Neural cell (in vitro differentiated cells): Measurements from ENCODE around the gene TEX101. TPM values are rescaled to one million over a fixed set of nuclear protein-coding genes. Genes with fewer than 3 reads are reported as not detected.
"Not testable (repeated sequence)": the region's sequence is repeated elsewhere in the genome, so short reads cannot be mapped to it uniquely, and the experiment has no call there.

Experiments used
- H2AFZ ChIP-seq: fragments of 200-600, 300-800 bp; sonication (generic), shearing (Covaris generic); 2 replicates; pipeline ENCODE4 v1.6.0; 2014; ENCODE audit warnings: low read depth, mild to moderate bottlenecking, antibody characterized with exemption, low read length, moderate library complexity
- H3F3A ChIP-seq: fragments of 200-600 bp; shearing (Covaris generic); 2 replicates; pipeline ENCODE4 v1.6.1; 2016; ENCODE audit warnings: mild to moderate bottlenecking, moderate library complexity, mixed read lengths, antibody characterized with exemption, low read length; ENCODE audit not compliant: insufficient read depth, poor library complexity, severe bottlenecking
- H3K27ac ChIP-seq: fragments of 200-600, 300-800 bp; sonication (generic), shearing (Covaris generic); 2 replicates; pipeline ENCODE4 v1.5.1; 2014; ENCODE audit warnings: mild to moderate bottlenecking, low read length, moderate library complexity
- H3K27me3 ChIP-seq: fragments of 300-800, 200-600 bp; sonication (generic), shearing (Covaris generic); 2 replicates; pipeline ENCODE4 v1.6.0; 2014; ENCODE audit warnings: mild to moderate bottlenecking, low read depth, low read length, moderate library complexity; ENCODE audit not compliant: insufficient read depth
- H3K36me3 ChIP-seq: fragments of 300-800, 200-600 bp; sonication (generic), shearing (Covaris generic); 2 replicates; pipeline ENCODE4 v1.5.1; 2014; ENCODE audit warnings: mild to moderate bottlenecking, antibody characterized with exemption, low read length, moderate library complexity; ENCODE audit not compliant: insufficient read depth
- H3K4me2 ChIP-seq: fragments of 300-800, 200-600 bp; sonication (generic), shearing (Covaris generic); 2 replicates; pipeline ENCODE4 v1.6.0; 2014; ENCODE audit warnings: mild to moderate bottlenecking, low read length
- H3K4me3 ChIP-seq: fragments of 300-800, 200-600 bp; sonication (generic), shearing (Covaris generic); 2 replicates; pipeline ENCODE4 v1.5.1; 2014; ENCODE audit warnings: mild to moderate bottlenecking, low read length, moderate library complexity
- H3K79me2 ChIP-seq: fragments of 200-600 bp; shearing (Covaris generic); replicated peaks from 2 replicates; pipeline ENCODE4 v1.6.0; 2014; ENCODE audit warnings: mild to moderate bottlenecking, low read length, moderate library complexity; ENCODE audit not compliant: insufficient read depth
- H3K9ac ChIP-seq: fragments of 300-800, 200-600 bp; sonication (generic), shearing (Covaris generic); 2 replicates; pipeline ENCODE4 v1.6.1; 2016; ENCODE audit warnings: mild to moderate bottlenecking, low read length, mixed read lengths
- H3K9me2 ChIP-seq: fragments of 200-600 bp; shearing (Covaris generic); 2 replicates; pipeline ENCODE4 v1.6.1; 2016; ENCODE audit warnings: mild to moderate bottlenecking, low read length, mixed read lengths; ENCODE audit not compliant: insufficient read depth
- H3K9me3 ChIP-seq: fragments of 200-600, 300-800 bp; sonication (generic), shearing (Covaris generic); 2 replicates; pipeline ENCODE4 v1.6.1; 2016; ENCODE audit warnings: mild to moderate bottlenecking, mixed run types, low read length, moderate library complexity, mixed read lengths
- H4K20me1 ChIP-seq: fragments of 200-600 bp; shearing (Covaris generic); 2 replicates; pipeline ENCODE4 v1.6.1; 2016; ENCODE audit warnings: mild to moderate bottlenecking, mixed run types; ENCODE audit not compliant: insufficient read depth
- CTCF ChIP-seq: fragments of 450-650 bp; IDR thresholded peaks from 2 replicates; pipeline ENCODE4 v1.5.1; 2014; ENCODE audit warnings: antibody characterized with exemption, mild to moderate bottlenecking, moderate library complexity; ENCODE audit not compliant: poor library complexity, severe bottlenecking
- EP300 ChIP-seq: fragments of 450-650 bp; conservative IDR thresholded peaks from 2 replicates; pipeline ENCODE4 v1.6.1; 2014; ENCODE audit warnings: antibody characterized with exemption, mild to moderate bottlenecking, moderate library complexity; ENCODE audit not compliant: poor library complexity, severe bottlenecking
- EZH2 ChIP-seq: fragments of 200-600, 300-800 bp; shearing (Covaris generic), sonication (generic); IDR thresholded peaks from 2 replicates; pipeline ENCODE4 v1.6.1; 2014; ENCODE audit warnings: antibody characterized with exemption, low read length, borderline replicate concordance, mild to moderate bottlenecking; ENCODE audit not compliant: insufficient read depth, poor library complexity, severe bottlenecking
- MXI1 ChIP-seq: fragments of 450-650 bp; conservative IDR thresholded peaks from 2 replicates; pipeline ENCODE4 v1.6.1; 2014; ENCODE audit warnings: antibody characterized with exemption, mild to moderate bottlenecking; ENCODE audit not compliant: poor library complexity, severe bottlenecking
- POLR2AphosphoS5 ChIP-seq: IDR thresholded peaks from 2 replicates; pipeline ENCODE4 v1.6.1; 2012
- RAD21 ChIP-seq: fragments of 450-650 bp; conservative IDR thresholded peaks from 2 replicates; pipeline ENCODE4 v1.6.1; 2014; ENCODE audit warnings: antibody characterized with exemption, mild to moderate bottlenecking, moderate library complexity
- REST ChIP-seq: IDR thresholded peaks from 2 replicates; pipeline ENCODE4 v1.6.1; 2012; ENCODE audit warnings: borderline replicate concordance
- SMC3 ChIP-seq: fragments of 450-650 bp; conservative IDR thresholded peaks from 2 replicates; pipeline ENCODE4 v1.6.1; 2014; ENCODE audit warnings: antibody characterized with exemption, mild to moderate bottlenecking, moderate library complexity; ENCODE audit not compliant: poor library complexity
- TAF1 ChIP-seq: IDR thresholded peaks from 2 replicates; pipeline ENCODE4 v1.6.1; 2012; ENCODE audit warnings: low read depth
- polyA plus RNA-seq: library from polyadenylated mRNA; depleted of rRNA; stranded (reverse); fragments of >200 nt; gene quantifications from 2 replicates; pipeline ENCODE4 v1.2.3, GENCODE V29; 2014

Gene TEX101
- polyA plus RNA-seq, 1 donor from 2014 or later = not detected

GRCh38 chr19:43380771-43381386 is 33.8 kb upstream of the TEX101 start:
- Histone ChIP-seq H3K4me3 (no peak overlapping the region), H4K20me1 (no peaks in the 10 kb centered on the region), H2AFZ (no peak overlapping the region), H3K36me3 (no peaks in the 10 kb centered on the region), H3K9me3 (no peaks in the 10 kb centered on the region), H3K27ac (no peak overlapping the region), H3K27me3 (no peaks in the 10 kb centered on the region), H3K9ac (no peak overlapping the region), H3K4me2 (no peak overlapping the region), H3F3A (no peaks in the 10 kb centered on the region), H3K9me2 (no peaks in the 10 kb centered on the region), H3K79me2 (no peaks in the 10 kb centered on the region)
- TF ChIP-seq TAF1 = no peak
- TF ChIP-seq CTCF = no peak
- TF ChIP-seq MXI1 = no peak
- no peak for TF ChIP-seq SMC3
- TF ChIP-seq EP300 = no peak
- TF ChIP-seq RAD21 = no peak
- no peak for TF ChIP-seq POLR2AphosphoS5
- no peak for TF ChIP-seq EZH2
- TF ChIP-seq REST = no peak

- H3K9me2 ChIP-seq, H2AFZ ChIP-seq, H3K36me3 ChIP-seq, H3F3A ChIP-seq, H3K9ac ChIP-seq, H3K27ac ChIP-seq, H3K27me3 ChIP-seq, H4K20me1 ChIP-seq, H3K4me2 ChIP-seq, H3K79me2 ChIP-seq, H3K4me3 ChIP-seq, H3K9me3 ChIP-seq: not testable (repeated sequence)
Measured at GRCh38 chr19:43382586-43383216, 32.0 kb upstream of the TEX101 start.

- H4K20me1 ChIP-seq, H3K9me2 ChIP-seq, H3K27ac ChIP-seq, H3K4me2 ChIP-seq, H3K9ac ChIP-seq, H3K9me3 ChIP-seq, H3K27me3 ChIP-seq, H3K36me3 ChIP-seq, H3K79me2 ChIP-seq, H3K4me3 ChIP-seq, H3F3A ChIP-seq, H2AFZ ChIP-seq: not testable (repeated sequence)
Measured at GRCh38 chr19:43383254-43383653, 31.4 kb upstream of the TEX101 start.

GRCh38 chr19:43383759-43384158 is 30.9 kb upstream of the TEX101 start:
- H3K79me2 ChIP-seq, H3K27me3 ChIP-seq, H2AFZ ChIP-seq, H3K4me3 ChIP-seq, H3K36me3 ChIP-seq, H3F3A ChIP-seq, H3K9ac ChIP-seq, H3K9me2 ChIP-seq, H3K4me2 ChIP-seq, H4K20me1 ChIP-seq, H3K9me3 ChIP-seq, H3K27ac ChIP-seq: not testable (repeated sequence)

- H3K4me3 ChIP-seq, H3K27me3 ChIP-seq, H3F3A ChIP-seq, H3K4me2 ChIP-seq, H3K79me2 ChIP-seq, H3K9me3 ChIP-seq, H3K36me3 ChIP-seq, H4K20me1 ChIP-seq, H3K27ac ChIP-seq, H3K9ac ChIP-seq, H2AFZ ChIP-seq, H3K9me2 ChIP-seq: not testable (repeated sequence)
Measured at GRCh38 chr19:43390903-43391551, 23.7 kb upstream of the TEX101 start.
